SIG-M5 treated with dmso at 0.1 percent for 504 hours (cell line): ENCODE results near the gene SLC25A45.

Source experiments
- DNase-seq: peaks from one replicate; lab custom pipeline; 2025; ENCODE audit not compliant: unreplicated experiment; lab: John Stamatoyannopoulos, UW

Gene SLC25A45

DNA sequence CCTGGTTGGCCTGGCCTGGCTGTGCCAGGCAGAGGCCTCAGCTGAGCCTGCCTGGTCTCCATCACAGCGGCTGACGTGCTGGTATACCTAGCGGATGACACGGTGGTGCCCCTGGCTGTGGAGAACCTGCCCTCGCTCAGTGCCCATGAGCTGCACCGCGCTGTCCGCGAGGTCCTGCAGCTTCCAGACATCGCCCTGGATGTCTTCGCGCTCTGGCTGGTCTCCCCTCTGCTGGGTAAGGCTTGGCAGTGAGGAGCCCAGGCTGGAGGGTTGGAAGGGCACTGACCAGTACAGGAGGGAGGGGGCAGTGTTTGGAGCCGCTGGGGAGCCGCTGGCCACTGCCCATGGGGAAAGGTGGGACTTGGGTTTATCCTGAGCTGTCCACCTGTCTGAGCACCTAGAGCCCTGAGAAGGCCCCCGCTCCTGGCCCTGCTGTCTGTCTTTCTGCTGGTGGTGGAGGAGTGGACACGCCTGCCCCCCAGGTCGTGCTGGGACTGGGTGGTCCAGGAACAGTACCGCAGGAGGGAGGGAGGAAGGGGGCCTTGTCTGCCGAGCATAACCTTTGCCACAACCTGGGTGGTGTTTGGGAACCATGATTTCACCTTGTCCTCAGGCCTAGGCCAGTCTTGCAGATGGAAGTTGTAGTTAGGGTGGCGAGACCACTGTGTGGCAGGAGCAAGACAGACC is 7.0 kb upstream of the SLC25A45 start:
- no peak for DNase-seq

DNA sequence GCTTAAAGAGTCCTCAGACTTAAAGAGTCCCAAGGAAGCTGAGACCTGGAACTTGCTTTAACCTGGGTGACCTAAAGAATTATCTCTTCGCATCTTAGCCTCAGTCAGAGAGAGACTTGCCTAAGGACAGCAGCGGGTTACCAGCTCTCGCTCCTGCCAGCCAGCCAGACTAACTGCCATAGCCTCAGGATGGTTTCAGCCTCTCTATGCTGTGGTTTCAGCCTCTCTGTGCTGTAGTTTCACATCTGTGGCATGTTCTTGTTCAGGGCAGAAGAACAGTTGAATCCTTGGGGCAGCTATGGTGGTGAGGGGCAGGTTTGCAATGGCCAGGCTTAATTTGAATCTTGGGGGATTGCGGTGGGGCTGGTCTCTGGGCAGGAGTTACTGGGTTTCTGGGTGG is 6.3 kb upstream of the SLC25A45 start:
- no peak for DNase-seq

DNA sequence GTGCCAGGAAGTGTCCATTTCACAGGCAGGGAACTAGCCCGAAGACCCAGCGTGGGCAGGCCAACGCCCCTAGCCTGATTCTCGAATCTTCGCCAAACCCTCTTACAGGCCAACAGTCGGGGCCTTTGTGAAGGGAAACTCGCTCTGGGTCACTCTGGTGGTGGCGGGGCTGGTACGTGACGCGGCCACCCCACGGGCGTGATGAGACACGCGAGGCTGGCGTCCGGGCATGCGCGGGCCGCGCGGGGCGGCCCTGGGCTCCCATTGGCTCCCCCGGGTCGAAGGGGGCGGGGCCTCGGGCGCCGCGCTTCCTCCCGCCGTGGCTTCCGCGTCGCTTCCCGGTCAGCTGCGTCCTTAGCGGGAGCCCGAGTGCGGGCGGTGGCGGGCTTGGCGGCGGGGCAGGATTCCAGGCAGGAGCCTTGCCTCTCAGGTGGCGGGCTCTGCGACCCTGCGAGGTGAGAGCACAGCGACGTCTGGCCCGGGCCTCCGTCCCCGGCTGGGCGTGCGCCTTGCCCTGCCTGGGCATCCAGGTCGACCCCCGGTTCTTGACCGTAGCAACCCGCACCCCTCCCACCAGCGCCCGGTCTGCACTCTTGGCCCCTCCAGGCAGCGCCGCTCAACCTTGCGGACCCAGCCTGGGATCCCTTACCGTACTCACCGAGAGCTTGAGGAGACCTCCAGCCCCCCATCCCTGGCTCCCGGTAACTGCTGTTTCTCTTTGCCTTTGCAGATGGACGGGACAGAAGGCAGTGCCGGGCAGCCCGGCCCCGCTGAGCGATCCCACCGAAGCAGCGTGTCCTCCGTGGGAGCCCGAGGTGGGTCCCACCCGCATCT is 4.1 kb upstream of the SLC25A45 start, which contains the start of gene FRMD8:
FRMD8 (plus strand) TSS at position 331 of the 834 bp plus-strand sequence; CDS start at position 731, 400 bp downstream.
- peak; percentile 70 for DNase-seq

DNA sequence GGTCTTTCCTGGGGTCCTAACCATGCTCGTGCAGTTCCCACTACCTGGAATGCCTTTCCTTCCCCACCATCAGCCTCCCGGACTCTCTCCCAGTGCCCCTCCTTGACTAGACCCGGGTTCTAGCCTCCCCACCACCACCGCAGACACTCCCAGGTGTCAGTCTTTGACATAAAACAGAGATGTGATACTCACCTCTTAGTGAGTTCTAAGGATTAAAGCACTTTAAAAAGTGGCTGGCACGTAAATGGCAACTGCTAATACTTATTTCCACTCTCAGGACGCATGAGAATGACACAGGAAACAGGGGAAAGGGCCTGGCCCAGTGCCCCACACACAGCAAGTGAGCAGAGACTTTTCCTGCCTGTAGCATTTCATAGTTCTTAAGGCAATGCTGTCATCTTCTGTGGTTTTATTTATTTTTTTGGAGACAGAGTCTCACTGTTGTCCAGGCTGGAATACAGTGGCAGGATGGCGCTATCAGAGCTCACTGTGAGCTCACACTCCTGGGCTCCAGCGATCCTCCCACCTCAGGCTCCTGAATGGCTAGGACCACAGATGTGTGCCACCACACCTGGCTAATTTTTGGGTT is 1.9 kb upstream of the SLC25A45 start:
- DNase-seq, result no peak

DNA sequence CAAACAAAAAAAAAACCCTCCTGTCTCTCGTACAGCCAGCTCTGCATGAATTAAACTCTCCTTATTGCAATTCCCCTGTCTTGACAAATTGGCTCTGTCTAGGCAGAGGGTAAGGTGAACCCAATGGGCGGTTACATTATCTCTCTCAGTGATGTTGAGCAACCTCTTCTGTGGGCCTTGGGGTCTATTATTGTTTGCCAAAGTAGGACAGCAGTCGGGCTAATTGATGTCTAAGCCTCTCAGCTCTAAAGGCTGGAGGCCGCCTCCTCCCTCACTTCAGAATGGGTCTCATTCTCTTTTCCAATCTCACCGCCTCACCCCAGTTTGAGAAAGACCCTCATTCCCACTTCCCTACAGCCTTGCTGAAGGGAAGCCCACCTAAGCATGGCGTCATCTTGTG is 1.3 kb upstream of the SLC25A45 start:
- DNase-seq, result no peak

- DNase-seq, result no peak
These were observed 440 bp upstream of the SLC25A45 start for GRCh38 chr11:65382804-65383368.

DNA sequence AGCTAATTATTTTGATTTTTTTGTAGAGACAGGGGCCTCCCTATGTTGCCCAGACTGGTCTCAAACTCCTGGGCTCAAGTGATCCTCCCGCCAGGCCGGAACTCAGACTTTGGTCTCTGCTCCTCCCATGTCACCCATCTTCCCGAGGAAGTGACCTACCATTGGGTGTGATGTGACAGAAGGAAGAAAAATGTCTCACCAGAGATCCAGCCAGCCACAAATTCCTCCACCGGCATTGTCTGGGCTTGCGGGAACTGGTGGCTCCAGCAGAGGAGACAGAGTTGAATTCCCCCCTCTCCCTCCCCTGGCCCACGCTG is 772 bp downstream of the SLC25A45 start:
- peak; percentile 16 for DNase-seq

DNA sequence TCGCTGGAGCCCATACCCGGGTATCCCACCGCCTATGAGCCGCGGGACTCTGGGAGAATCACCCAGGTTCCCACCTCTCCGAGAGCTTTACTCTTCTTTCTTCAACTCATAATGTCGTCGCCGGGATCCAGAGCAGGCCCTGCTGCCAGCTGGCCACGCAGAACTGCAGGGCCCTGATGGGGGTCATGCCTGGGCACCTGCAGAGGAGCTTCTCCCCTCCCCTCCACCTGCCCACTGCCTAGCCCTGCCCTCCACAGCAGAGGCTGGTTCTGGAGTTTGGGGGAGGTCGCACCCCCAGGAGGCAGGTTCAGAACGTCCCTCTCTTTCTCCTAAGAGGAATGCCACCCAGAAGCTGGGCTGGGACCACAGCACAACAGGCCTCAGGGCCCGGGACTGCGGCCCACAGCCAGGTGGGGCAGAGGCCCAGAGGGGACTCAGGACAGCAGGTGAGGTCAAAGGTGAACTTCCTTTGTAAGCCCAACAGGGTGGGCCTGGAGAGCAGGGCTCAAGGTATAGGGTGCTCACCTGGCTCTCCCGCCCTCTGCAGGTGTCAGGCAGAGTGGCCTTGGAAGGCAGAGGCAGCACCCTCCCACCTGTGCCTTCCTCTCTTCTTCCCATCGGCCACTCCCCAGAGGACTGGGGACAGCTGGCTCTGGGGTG is 1.9 kb downstream of the SLC25A45 start:
- no peak for DNase-seq

- DNase-seq, result no peak
These were observed 2.6 kb downstream of the SLC25A45 start for GRCh38 chr11:65379698-65380459.

- no peak for DNase-seq
These were observed 3.4 kb downstream of the SLC25A45 start for GRCh38 chr11:65378928-65379638.

DNA sequence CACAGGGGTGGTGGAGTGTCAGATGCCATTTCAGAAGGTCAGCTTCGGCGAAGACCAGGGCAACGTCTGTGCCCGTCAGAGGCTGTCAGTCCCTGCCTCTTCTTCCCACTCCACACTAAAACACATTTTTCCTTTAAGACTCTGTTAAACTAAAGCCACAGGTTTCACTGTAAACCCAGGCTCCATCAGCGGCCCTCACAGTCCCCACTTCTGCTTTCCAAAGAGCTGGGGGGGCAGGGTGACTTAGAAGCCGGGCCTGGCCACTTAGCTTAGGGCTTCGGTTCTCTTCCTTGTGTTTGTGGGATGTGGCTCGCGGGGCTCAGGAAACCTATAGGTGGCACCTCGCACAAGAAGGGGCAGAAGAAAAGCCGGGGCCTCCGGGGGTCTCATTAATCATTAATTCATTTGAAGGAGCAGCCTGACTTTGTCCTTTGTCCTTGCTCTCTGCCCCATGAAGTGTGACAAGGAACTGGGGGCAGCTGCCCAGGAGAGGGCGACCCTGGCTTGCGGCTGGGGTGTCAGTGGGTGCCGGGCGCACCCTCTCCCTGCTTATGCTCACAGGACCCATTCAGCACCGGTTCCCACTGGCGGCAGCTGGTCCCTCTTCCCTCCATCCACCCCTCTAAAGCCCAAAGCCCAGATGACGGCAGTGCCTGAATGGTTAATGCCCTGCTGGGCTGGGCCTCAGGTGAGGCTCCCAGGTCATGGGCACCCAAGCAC is 4.1 kb downstream of the SLC25A45 start:
- DNase-seq, result peak; percentile 83

GRCh38 chr11:65377777-65378176 is 4.7 kb downstream of the SLC25A45 start:
- no peak for DNase-seq

GRCh38 chr11:65377036-65377435 is 5.4 kb downstream of the SLC25A45 start:
- no peak for DNase-seq

DNA sequence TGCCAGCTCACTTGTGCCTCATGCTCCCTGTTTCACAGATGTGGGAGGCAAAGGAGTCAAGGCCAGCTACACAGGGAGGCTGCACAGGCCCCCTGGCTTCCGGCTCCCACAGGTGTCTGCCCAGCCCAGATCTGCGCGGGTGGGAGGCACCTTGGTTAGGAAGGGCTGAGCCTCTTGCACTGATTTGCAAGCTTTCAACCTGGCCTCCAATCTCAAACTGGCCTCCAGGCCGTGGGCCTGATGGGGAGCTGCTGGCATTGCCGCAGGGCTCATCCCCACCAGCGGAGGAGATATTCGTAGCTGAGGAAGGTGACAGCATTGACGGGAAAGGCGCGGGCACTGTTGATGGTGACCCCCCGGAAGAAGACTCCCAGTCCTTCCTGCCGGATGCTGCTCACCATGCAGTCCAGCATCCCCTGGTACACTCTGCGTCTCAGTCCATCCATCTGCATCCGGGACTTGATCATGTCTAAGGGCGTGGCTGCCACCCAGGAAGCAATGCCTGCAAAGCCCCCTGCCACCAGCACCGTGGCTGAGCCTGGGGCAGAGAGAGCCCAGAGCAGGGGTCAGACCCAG is 6.2 kb downstream of the SLC25A45 start:
- DNase-seq, result no peak

- DNase-seq, result no peak
These were observed 7.4 kb downstream of the SLC25A45 start for GRCh38 chr11:65375012-65375411.

- no peak for DNase-seq
These were observed 8.4 kb downstream of the SLC25A45 start for GRCh38 chr11:65373839-65374580.

DNA sequence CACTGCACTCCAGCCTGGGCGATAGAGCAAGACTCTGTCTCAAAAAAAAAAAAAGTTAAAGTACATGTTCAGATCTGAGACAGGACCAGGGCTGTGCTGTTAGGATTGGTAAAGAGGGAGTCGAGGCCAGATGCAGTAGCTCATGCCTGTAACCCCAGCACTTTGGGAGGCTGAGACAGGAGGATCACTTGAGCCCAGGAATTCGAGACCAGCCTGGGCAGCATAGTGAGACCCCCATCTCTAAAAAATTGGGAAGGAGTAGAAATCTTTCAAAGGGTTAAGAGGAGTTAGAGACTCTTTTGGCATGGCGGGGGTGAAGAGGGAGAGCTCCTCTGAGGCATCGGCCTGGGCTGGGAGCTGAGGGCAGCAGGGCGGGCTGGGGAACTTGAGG is 11.8 kb downstream of the SLC25A45 start:
- DNase-seq, result no peak

DNA sequence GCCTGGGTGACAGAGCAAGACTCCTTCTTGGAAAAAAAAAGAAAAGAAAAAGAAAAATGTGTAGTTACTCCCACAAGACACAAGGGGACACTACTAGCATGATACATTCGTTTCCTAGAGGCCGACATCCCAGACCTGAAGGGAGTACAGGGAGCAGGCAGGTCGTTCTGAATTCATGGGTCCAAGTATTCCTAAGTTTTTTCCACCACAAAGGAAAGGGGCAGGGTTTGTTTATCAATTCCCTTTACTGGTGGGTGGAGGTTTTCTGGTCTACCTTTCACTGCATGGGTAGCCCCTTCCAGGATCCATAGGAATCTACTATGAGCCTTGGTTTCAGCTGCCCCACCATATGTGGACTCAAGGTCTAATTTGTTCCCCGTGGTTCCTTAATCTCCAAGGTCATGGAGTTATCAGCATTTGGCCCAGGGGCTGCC is 16.1 kb downstream of the SLC25A45 start:
- DNase-seq, result peak; percentile 82
